Heart left ventricle (tissue), 13 donors: ENCODE results near the gene XXYLT1.

Experiments
- POLR2A ChIP-seq, 2 donors: fragments of 450-650 bp; IDR thresholded peaks; one replicate each; pipeline ENCODE4 v1.6.1; 2017; ENCODE audit warnings: antibody characterized with exemption in 2 of 2, mild to moderate bottlenecking in 2 of 2, moderate library complexity in 2 of 2
- TF ChIP-seq, protein P1 (sequence below), 12 donors: fragments of 200-600 bp; sonication (generic) in 4 of 12; IDR thresholded peaks; one replicate each; pipeline versions ENCODE4 v1.5.0 to v1.8.0; 2018 to 2022; ENCODE audit warnings: antibody characterized with exemption in 12 of 12, mild to moderate bottlenecking in 5 of 12
- donor health status: ischemic (EF 13 %, LVEDD 7.1; RV severe dilation, severe dysfunction).
- donor health status: DM: no; HTN: yes; CAD: no.
- donor health status: DM: no; HTN: no; CAD: no.
- donor health status: ischemic (EF 25% LVEDD 6.9; RV normal size, moderate dysfunction).
- donor health status: ischemic (EF 25% LVEDD 5.7; RV mildly dilated, moderate dysfunction).
- donor health status: ischemic (EF 35%, LVEDD 5.7; RV mildly dilated, moderate dysfunction).
- donor health status: nonischemic (EF 11% LVEDD 7.7; RV severe dilation, severe dysfunction).
- donor health status: DM: yes; HTN: yes; CAD: no.
- donor health status: PGD.
- donor health status: ischemic (EF 29% LVEDD 5.4; RV normal size, mild dysfunction).
- donor health status: nonischemic (EF 23%, LVEDD 6.1; RV moderate dilation, normal function).

DNA sequence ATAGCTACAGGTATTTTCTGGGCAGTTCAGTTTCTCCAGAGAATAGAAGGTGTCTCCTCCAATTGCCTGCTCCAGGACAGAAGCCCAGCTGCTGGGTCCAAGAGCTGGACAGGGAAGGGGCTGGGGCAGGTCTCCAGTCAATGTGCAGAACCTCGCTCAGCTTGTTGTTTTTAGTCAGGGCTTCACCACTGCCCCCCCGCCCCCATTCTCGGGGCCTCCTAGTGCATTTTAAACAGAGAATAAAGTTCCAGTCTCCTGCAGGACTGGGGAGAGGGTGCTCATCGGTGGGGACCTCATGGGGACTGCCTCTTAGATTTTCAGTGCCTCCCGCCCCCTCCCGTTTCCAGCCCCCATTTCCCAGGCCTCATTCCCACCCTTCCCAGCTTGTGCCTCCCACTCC lies 216.6 kb downstream of the XXYLT1 start:
- TF ChIP-seq, protein P1, sequence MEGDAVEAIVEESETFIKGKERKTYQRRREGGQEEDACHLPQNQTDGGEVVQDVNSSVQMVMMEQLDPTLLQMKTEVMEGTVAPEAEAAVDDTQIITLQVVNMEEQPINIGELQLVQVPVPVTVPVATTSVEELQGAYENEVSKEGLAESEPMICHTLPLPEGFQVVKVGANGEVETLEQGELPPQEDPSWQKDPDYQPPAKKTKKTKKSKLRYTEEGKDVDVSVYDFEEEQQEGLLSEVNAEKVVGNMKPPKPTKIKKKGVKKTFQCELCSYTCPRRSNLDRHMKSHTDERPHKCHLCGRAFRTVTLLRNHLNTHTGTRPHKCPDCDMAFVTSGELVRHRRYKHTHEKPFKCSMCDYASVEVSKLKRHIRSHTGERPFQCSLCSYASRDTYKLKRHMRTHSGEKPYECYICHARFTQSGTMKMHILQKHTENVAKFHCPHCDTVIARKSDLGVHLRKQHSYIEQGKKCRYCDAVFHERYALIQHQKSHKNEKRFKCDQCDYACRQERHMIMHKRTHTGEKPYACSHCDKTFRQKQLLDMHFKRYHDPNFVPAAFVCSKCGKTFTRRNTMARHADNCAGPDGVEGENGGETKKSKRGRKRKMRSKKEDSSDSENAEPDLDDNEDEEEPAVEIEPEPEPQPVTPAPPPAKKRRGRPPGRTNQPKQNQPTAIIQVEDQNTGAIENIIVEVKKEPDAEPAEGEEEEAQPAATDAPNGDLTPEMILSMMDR (IDR thresholded peaks at IDR 0.05): no peak
- no peak for TF ChIP-seq POLR2A (IDR thresholded peaks at IDR 0.05)
